ENCODE results near the gene SCUBE1. TPM values are rescaled to one million over a fixed set of nuclear protein-coding genes. Genes with fewer than 3 reads are reported as not detected.

The SCUBE1 gene
- total and polyA plus RNA-seq, 2 donors (not counting 3 experiments of a cell fraction or from before 2014, with no cell fraction given) = 0.07 TPM; not detected in 1

DNA sequence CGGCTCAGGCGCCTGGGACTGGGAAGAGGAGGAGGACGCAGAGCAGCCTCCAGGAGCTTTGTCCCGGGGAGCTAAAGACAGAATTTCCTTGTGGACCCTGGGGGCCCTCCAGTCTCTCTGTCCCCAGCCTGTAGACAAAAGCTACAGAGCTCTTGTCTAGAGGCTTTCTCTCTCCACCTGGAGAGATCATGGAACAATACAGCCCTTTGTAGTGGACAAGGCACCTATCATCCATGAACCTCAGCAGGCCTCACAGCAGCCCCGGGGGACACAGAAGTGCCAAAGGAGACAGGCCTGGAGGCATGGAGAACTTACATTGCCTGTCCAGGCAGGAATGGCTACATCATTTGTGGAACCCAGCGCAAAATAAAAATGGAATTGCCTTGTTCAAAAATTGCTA lies 100.5 kb downstream of the SCUBE1 start:
- FAIRE-seq = no peak
- no peak overlapping the region for H3K27ac ChIP-seq (ENCODE audit: insufficient read depth, low read depth, low read length)
- H3K4me3 ChIP-seq (replicated peaks in 1 of 3; ENCODE audit: insufficient read depth in 1 of 3, low read depth in 1 of 3, low read length in 3 of 3) = no peak overlapping the region
- BruUV-seq (replicated peaks) = no TSS peak
- no peaks in the 10 kb centered on the region for H3K79me2 ChIP-seq (ENCODE audit: control insufficient read depth, insufficient read depth, low read length)
- ChIA-PET CTCF (interaction anchor here (1.8 kb wide), 1 partner anchor 30 kb away, joined by 5 read pairs; no protein-coding TSS in a partner anchor), POLR2A (no interaction called here)
- DNase-seq (ENCODE audit: low read depth, low spot score) = no peak
- no peaks in the 10 kb centered on the region for H3K36me3 ChIP-seq (ENCODE audit: control insufficient read depth in 2 of 2, extremely low read depth in 1 of 2, insufficient read depth in 2 of 2, low read length in 2 of 2)
- TF ChIP-seq FOS (IDR thresholded peaks at IDR 0.05; ENCODE audit: borderline replicate concordance, insufficient read depth, low read length) (no peak), POLR2A (IDR thresholded peaks at IDR 0.05; ENCODE audit: low read depth, low read length) (no peak), JUN (IDR thresholded peaks at IDR 0.05; ENCODE audit: borderline replicate concordance, insufficient read depth, insufficient read length, low read depth) (no peak), MAX (IDR thresholded peaks at IDR 0.05; ENCODE audit: insufficient read depth, insufficient read length) (no peak)
- H3K27me3 ChIP-seq (ENCODE audit: control insufficient read depth in 2 of 2, insufficient read depth in 2 of 2, low read length in 2 of 2) = no peaks in the 10 kb centered on the region
- H3K4me1 ChIP-seq (ENCODE audit: control insufficient read depth, extremely low read depth, insufficient read depth, low read length) = no peaks in the 10 kb centered on the region
- dilution Hi-C loops (cut with MboI; ENCODE audit: extremely low pct_ligation_motif_present, low sequenced_read_pairs) = no loop called here
- no peak overlapping the region for H3K9ac ChIP-seq (replicated peaks; ENCODE audit: extremely low read depth, insufficient read depth, low read length)
- intact Hi-C loops (cut with micrococcal nuclease) = no loop called here
- no peaks in the 10 kb centered on the region for H3K9me1 ChIP-seq (replicated peaks; ENCODE audit: control insufficient read depth, extremely low read depth, insufficient read depth, low read length)
- H2AFZ ChIP-seq (ENCODE audit: low read depth, low read length) = no peak overlapping the region
- no peaks in the 10 kb centered on the region for H4K20me1 ChIP-seq (replicated peaks; ENCODE audit: control insufficient read depth, extremely low read depth, insufficient read depth, low read length)
- no peak overlapping the region for H3K4me2 ChIP-seq (ENCODE audit: insufficient read depth, low read length)
- H3K9me3 ChIP-seq (replicated peaks; ENCODE audit: control insufficient read depth, insufficient read depth, low read length) = no peaks in the 10 kb centered on the region

GRCh38 chr22:43241699-43242386 lies 101.3 kb downstream of the SCUBE1 start:
- Histone ChIP-seq H3K79me2 (ENCODE audit: control insufficient read depth, insufficient read depth, low read length) (no peaks in the 10 kb centered on the region), H3K9me1 (replicated peaks; ENCODE audit: control insufficient read depth, extremely low read depth, insufficient read depth, low read length) (no peaks in the 10 kb centered on the region), H3K4me1 (ENCODE audit: control insufficient read depth, extremely low read depth, insufficient read depth, low read length) (no peaks in the 10 kb centered on the region), H4K20me1 (replicated peaks; ENCODE audit: control insufficient read depth, extremely low read depth, insufficient read depth, low read length) (no peaks in the 10 kb centered on the region), H3K4me2 (ENCODE audit: insufficient read depth, low read length) (no peak overlapping the region), H3K9me3 (replicated peaks; ENCODE audit: control insufficient read depth, insufficient read depth, low read length) (no peaks in the 10 kb centered on the region), H3K4me3 (replicated peaks in 1 of 3; ENCODE audit: insufficient read depth in 1 of 3, low read depth in 1 of 3, low read length in 3 of 3) (no peak overlapping the region), H3K9ac (replicated peaks; ENCODE audit: extremely low read depth, insufficient read depth, low read length) (no peak overlapping the region), H3K27me3 (ENCODE audit: control insufficient read depth in 2 of 2, insufficient read depth in 2 of 2, low read length in 2 of 2) (no peaks in the 10 kb centered on the region), H2AFZ (ENCODE audit: low read depth, low read length) (no peak overlapping the region), H3K27ac (ENCODE audit: insufficient read depth, low read depth, low read length) (no peak overlapping the region), H3K36me3 (ENCODE audit: control insufficient read depth in 2 of 2, extremely low read depth in 1 of 2, insufficient read depth in 2 of 2, low read length in 2 of 2) (no peaks in the 10 kb centered on the region)
- BruUV-seq (replicated peaks) = no TSS peak
- intact Hi-C loops (cut with micrococcal nuclease) = no loop called here
- POLR2A ChIA-PET = no interaction called here
- CTCF ChIA-PET = interaction anchor here (1.8 kb wide), 1 partner anchor 31 kb away, joined by 5 read pairs; no protein-coding TSS in a partner anchor
- TF ChIP-seq, protein P1, sequence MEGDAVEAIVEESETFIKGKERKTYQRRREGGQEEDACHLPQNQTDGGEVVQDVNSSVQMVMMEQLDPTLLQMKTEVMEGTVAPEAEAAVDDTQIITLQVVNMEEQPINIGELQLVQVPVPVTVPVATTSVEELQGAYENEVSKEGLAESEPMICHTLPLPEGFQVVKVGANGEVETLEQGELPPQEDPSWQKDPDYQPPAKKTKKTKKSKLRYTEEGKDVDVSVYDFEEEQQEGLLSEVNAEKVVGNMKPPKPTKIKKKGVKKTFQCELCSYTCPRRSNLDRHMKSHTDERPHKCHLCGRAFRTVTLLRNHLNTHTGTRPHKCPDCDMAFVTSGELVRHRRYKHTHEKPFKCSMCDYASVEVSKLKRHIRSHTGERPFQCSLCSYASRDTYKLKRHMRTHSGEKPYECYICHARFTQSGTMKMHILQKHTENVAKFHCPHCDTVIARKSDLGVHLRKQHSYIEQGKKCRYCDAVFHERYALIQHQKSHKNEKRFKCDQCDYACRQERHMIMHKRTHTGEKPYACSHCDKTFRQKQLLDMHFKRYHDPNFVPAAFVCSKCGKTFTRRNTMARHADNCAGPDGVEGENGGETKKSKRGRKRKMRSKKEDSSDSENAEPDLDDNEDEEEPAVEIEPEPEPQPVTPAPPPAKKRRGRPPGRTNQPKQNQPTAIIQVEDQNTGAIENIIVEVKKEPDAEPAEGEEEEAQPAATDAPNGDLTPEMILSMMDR (IDR thresholded peaks at IDR 0.05; ENCODE audit: extremely low read depth in 1 of 2, insufficient read depth in 1 of 2, low read depth in 1 of 2, low read length in 2 of 2) = no peak
- TF ChIP-seq JUN (IDR thresholded peaks at IDR 0.05; ENCODE audit: borderline replicate concordance, insufficient read depth, insufficient read length, low read depth) (no peak), POLR2AphosphoS5 (IDR thresholded peaks at IDR 0.05; ENCODE audit: insufficient read depth, low read depth, low read length) (no peak), POLR2A (IDR thresholded peaks at IDR 0.05; ENCODE audit: low read depth, low read length) (no peak), MYC (IDR thresholded peaks at IDR 0.05; ENCODE audit: low read depth, low read length) (no peak), EZH2 (IDR thresholded peaks at IDR 0.05; ENCODE audit: borderline replicate concordance, low read depth, low read length, severe bottlenecking) (no peak), GATA2 (IDR thresholded peaks at IDR 0.05; ENCODE audit: insufficient read depth, insufficient read length, low read depth, low read length) (no peak), FOS (IDR thresholded peaks at IDR 0.05; ENCODE audit: borderline replicate concordance, insufficient read depth, low read length) (no peak), MAX (IDR thresholded peaks at IDR 0.05; ENCODE audit: insufficient read depth, insufficient read length) (no peak)
- DNase-seq (ENCODE audit: low read depth, low spot score) (no peak), FAIRE-seq (no peak)
- dilution Hi-C loops (cut with MboI; ENCODE audit: extremely low pct_ligation_motif_present, low sequenced_read_pairs) = no loop called here

Data from endothelial cell of umbilical vein (primary cell).